GM23338 (cell line): ENCODE data around the gene ZNF112. TPM values are rescaled to one million over a fixed set of nuclear protein-coding genes. Genes with fewer than 3 reads are reported as not detected.

Experiments used
- ATAC-seq: fragments of 200-7000 bp; cut with Tn5 transposase; 3 replicates; pipeline ENCODE4 v1.9.1; 2020
- DNase-seq: peaks from one replicate; pipeline ENCODE4 v3.0.0-alpha.2; 2015; ENCODE audit warnings: low spot score
- H2AFZ ChIP-seq: fragments of 200-600 bp; sonication (generic); 2 replicates; pipeline ENCODE4 v1.8.0; 2016; ENCODE audit warnings: antibody characterized with exemption, mild to moderate bottlenecking, moderate library complexity
- H3F3A ChIP-seq: fragments of 200-600 bp; sonication (generic); replicated peaks from 2 replicates; pipeline ENCODE4 v1.8.0; 2017; ENCODE audit warnings: antibody characterized with exemption, mixed run types, low read depth
- H3K27ac ChIP-seq: fragments of 200-600 bp; sonication (generic); 2 replicates; pipeline ENCODE4 v1.6.1; 2016; ENCODE audit warnings: low read depth
- H3K27me3 ChIP-seq: fragments of 200-600 bp; sonication (generic); 2 replicates; pipeline ENCODE4 v1.8.0; 2016; ENCODE audit warnings: mild to moderate bottlenecking, mixed run types, moderate library complexity; ENCODE audit not compliant: insufficient read depth
- H3K36me3 ChIP-seq: fragments of 200-600 bp; sonication (generic); 2 replicates; pipeline ENCODE4 v1.8.0; 2016; ENCODE audit warnings: mild to moderate bottlenecking; ENCODE audit not compliant: insufficient read depth
- H3K4me1 ChIP-seq: fragments of 200-600 bp; sonication (generic); 2 replicates; pipeline ENCODE4 v1.8.0; 2016; ENCODE audit warnings: mild to moderate bottlenecking, moderate library complexity; ENCODE audit not compliant: insufficient read depth
- H3K4me2 ChIP-seq: fragments of 200-600 bp; sonication (generic); 2 replicates; pipeline ENCODE4 v1.7.1; 2017; ENCODE audit warnings: mixed run types
- H3K4me3 ChIP-seq: fragments of 200-600 bp; sonication (generic); 2 replicates; pipeline ENCODE4 v1.6.1; 2016; ENCODE audit warnings: mixed run types
- H3K79me2 ChIP-seq: fragments of 200-600 bp; sonication (generic); replicated peaks from 2 replicates; pipeline ENCODE4 v1.8.0; 2017; ENCODE audit warnings: mild to moderate bottlenecking; ENCODE audit not compliant: insufficient read depth
- H3K9me2 ChIP-seq: fragments of 200-600 bp; sonication (generic); 2 replicates; pipeline ENCODE4 v1.8.0; 2017; ENCODE audit not compliant: insufficient read depth
- H4K20me1 ChIP-seq: fragments of 200-600 bp; sonication (generic); replicated peaks from 2 replicates; pipeline ENCODE4 v1.8.0; 2017; ENCODE audit warnings: mild to moderate bottlenecking; ENCODE audit not compliant: insufficient read depth
- H3K27ac Mint-ChIP-seq: 2 replicates; pipeline ENCODE4 v1.8.0; 2020; ENCODE audit warnings: inconsistent platforms, mild to moderate bottlenecking, moderate library complexity, mixed read lengths
- H3K27me3 Mint-ChIP-seq: 3 replicates; pipeline ENCODE4 v1.8.0; 2022; ENCODE audit warnings: low read depth, mild to moderate bottlenecking, moderate library complexity, mixed read lengths, inconsistent platforms; ENCODE audit not compliant: insufficient read depth, poor library complexity
- H3K36me3 Mint-ChIP-seq: 3 replicates; pipeline ENCODE4 v1.8.0; 2021; ENCODE audit warnings: low read depth, mild to moderate bottlenecking, inconsistent platforms, moderate library complexity, mixed read lengths
- H3K4me1 Mint-ChIP-seq: 3 replicates; pipeline ENCODE4 v1.8.0; 2020; ENCODE audit warnings: mild to moderate bottlenecking, inconsistent platforms, mixed read lengths
- H3K4me3 Mint-ChIP-seq: 3 replicates; pipeline ENCODE4 v1.8.0; 2021; ENCODE audit warnings: moderate library complexity, mild to moderate bottlenecking, inconsistent platforms, mixed read lengths
- H3K9me3 Mint-ChIP-seq: 3 replicates; pipeline ENCODE4 v1.8.0; 2020; ENCODE audit warnings: moderate library complexity, mild to moderate bottlenecking, inconsistent platforms, mixed read lengths
- CREB1 ChIP-seq: fragments of 250-450 bp; sonication (Bioruptor Pico); IDR thresholded peaks from 2 replicates; pipeline ENCODE4 v1.5.0; 2020; ENCODE audit warnings: low read depth, mild to moderate bottlenecking, moderate library complexity
- EZH2phosphoT487 ChIP-seq: fragments of 200-600 bp; sonication (generic); IDR thresholded peaks from one replicate; pipeline ENCODE4 v1.8.1; 2018; ENCODE audit warnings: antibody characterized with exemption; ENCODE audit not compliant: unreplicated experiment
- JUNB ChIP-seq: IDR thresholded peaks from one replicate; pipeline ENCODE4 v1.6.1; 2016; ENCODE audit warnings: antibody characterized with exemption; ENCODE audit not compliant: unreplicated experiment
- NANOG ChIP-seq: IDR thresholded peaks from 2 replicates; pipeline ENCODE4 v1.6.1; 2016; ENCODE audit warnings: antibody characterized with exemption, borderline replicate concordance
- POLR2AphosphoS5 ChIP-seq: IDR thresholded peaks from 2 replicates; pipeline ENCODE4 v1.6.1; 2016; ENCODE audit warnings: antibody characterized with exemption, low read depth
- STAT1 ChIP-seq: IDR thresholded peaks from one replicate; pipeline ENCODE4 v1.6.1; 2016; ENCODE audit warnings: antibody characterized with exemption; ENCODE audit not compliant: unreplicated experiment
- polyA plus RNA-seq: library from polyadenylated mRNA; unstranded; fragments of >200 nt; fragmentation: Nextera tagmentation; extraction: Ambion mirVana; gene quantifications from 2 replicates; pipeline ENCODE4 v1.2.1, GENCODE V29; 2016
- total RNA-seq: library from RNA; depleted of rRNA; stranded (reverse); fragments of >200 nt; shearing (Covaris generic); gene quantifications from 2 replicates; pipeline ENCODE4 v1.2.3, GENCODE V29; 2014
- TF ChIP-seq, protein P1 (sequence below): fragments of 250-450 bp; sonication (Bioruptor Pico); IDR thresholded peaks from 2 replicates; pipeline ENCODE4 v1.5.0; 2020; ENCODE audit warnings: mild to moderate bottlenecking, moderate library complexity
- TF ChIP-seq, protein P2 (sequence below): IDR thresholded peaks from one replicate; pipeline ENCODE4 v1.6.1; 2018; ENCODE audit warnings: antibody characterized with exemption; ENCODE audit not compliant: unreplicated experiment

ZNF112 gene
- total and polyA plus RNA-seq, 2 experiments from 2014 or later = 3.0 to 4.2 TPM

- H3K4me3 Mint-ChIP-seq = no peak overlapping the region
- Histone ChIP-seq H3K27ac (no peak overlapping the region), H3F3A (no peaks in the 10 kb centered on the region), H3K4me3 (no peak overlapping the region), H3K27me3 (no peaks in the 10 kb centered on the region), H4K20me1 (no peaks in the 10 kb centered on the region), H3K79me2 (no peaks in the 10 kb centered on the region), H3K4me2 (no peak overlapping the region), H3K4me1 (no peaks in the 10 kb centered on the region), H3K36me3 (peaks cover 4% of the 10 kb centered on the region), H3K9me2 (no peaks in the 10 kb centered on the region; the same call in 1 of the 2 replicates), H2AFZ (no peak overlapping the region)
- H3K4me1 Mint-ChIP-seq = no peaks in the 10 kb centered on the region
- H3K27ac Mint-ChIP-seq = no peak overlapping the region
- DNase-seq (no peak), ATAC-seq (no peak)
- peaks cover 43% of the 10 kb centered on the region for H3K9me3 Mint-ChIP-seq
- TF ChIP-seq JUNB (no peak), NANOG (no peak), CREB1 (no peak), EZH2phosphoT487 (no peak), POLR2AphosphoS5 (no peak)
- TF ChIP-seq, protein P1, sequence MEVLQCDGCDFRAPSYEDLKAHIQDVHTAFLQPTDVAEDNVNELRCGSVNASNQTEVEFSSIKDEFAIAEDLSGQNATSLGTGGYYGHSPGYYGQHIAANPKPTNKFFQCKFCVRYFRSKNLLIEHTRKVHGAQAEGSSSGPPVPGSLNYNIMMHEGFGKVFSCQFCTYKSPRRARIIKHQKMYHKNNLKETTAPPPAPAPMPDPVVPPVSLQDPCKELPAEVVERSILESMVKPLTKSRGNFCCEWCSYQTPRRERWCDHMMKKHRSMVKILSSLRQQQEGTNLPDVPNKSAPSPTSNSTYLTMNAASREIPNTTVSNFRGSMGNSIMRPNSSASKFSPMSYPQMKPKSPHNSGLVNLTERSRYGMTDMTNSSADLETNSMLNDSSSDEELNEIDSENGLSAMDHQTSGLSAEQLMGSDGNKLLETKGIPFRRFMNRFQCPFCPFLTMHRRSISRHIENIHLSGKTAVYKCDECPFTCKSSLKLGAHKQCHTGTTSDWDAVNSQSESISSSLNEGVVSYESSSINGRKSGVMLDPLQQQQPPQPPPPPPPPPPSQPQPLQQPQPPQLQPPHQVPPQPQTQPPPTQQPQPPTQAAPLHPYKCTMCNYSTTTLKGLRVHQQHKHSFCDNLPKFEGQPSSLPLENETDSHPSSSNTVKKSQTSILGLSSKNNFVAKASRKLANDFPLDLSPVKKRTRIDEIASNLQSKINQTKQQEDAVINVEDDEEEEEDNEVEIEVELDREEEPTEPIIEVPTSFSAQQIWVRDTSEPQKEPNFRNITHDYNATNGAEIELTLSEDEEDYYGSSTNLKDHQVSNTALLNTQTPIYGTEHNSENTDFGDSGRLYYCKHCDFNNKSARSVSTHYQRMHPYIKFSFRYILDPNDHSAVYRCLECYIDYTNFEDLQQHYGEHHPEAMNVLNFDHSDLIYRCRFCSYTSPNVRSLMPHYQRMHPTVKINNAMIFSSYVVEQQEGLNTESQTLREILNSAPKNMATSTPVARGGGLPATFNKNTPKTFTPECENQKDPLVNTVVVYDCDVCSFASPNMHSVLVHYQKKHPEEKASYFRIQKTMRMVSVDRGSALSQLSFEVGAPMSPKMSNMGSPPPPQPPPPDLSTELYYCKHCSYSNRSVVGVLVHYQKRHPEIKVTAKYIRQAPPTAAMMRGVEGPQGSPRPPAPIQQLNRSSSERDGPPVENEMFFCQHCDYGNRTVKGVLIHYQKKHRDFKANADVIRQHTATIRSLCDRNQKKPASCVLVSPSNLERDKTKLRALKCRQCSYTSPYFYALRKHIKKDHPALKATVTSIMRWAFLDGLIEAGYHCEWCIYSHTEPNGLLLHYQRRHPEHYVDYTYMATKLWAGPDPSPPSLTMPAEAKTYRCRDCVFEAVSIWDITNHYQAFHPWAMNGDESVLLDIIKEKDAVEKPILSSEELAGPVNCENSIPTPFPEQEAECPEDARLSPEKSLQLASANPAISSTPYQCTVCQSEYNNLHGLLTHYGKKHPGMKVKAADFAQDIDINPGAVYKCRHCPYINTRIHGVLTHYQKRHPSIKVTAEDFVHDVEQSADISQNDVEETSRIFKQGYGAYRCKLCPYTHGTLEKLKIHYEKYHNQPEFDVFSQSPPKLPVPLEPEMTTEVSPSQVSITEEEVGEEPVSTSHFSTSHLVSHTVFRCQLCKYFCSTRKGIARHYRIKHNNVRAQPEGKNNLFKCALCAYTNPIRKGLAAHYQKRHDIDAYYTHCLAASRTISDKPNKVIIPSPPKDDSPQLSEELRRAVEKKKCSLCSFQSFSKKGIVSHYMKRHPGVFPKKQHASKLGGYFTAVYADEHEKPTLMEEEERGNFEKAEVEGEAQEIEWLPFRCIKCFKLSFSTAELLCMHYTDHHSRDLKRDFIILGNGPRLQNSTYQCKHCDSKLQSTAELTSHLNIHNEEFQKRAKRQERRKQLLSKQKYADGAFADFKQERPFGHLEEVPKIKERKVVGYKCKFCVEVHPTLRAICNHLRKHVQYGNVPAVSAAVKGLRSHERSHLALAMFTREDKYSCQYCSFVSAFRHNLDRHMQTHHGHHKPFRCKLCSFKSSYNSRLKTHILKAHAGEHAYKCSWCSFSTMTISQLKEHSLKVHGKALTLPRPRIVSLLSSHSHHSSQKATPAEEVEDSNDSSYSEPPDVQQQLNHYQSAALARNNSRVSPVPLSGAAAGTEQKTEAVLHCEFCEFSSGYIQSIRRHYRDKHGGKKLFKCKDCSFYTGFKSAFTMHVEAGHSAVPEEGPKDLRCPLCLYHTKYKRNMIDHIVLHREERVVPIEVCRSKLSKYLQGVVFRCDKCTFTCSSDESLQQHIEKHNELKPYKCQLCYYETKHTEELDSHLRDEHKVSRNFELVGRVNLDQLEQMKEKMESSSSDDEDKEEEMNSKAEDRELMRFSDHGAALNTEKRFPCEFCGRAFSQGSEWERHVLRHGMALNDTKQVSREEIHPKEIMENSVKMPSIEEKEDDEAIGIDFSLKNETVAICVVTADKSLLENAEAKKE (CRISPR knock-in tag) = no peak
- peaks cover 44% of the 10 kb centered on the region for H3K36me3 Mint-ChIP-seq
- peaks cover 2% of the 10 kb centered on the region for H3K27me3 Mint-ChIP-seq
Observed at GRCh38 chr19:44278181-44278690, 78.2 kb downstream of the ZNF112 start.

DNA sequence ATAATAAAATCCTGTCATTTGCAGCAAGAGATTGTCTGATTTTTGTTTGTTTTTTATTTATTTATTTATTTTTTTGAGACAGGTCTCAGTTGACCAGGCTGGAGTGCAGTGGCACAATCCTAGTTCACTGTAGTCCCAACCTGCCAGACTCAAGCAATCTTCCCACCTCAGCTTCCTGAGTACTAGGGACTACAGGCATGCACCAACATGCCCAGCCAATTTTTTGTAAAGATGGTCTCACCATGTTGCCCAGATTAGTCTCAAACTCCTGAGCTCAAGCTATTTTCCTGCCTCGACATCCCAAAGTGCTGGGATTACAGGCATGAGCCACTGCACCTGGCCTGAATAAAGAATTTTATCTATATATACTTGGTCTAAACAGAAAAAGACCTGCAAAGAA, 79.1 kb downstream of the ZNF112 start:
- no peak for ATAC-seq
- Mint-ChIP-seq H3K36me3 (peaks cover 52% of the 10 kb centered on the region), H3K4me1 (no peaks in the 10 kb centered on the region)

More for the DNA sequence above, 79.1 kb downstream of the ZNF112 start:
- Histone ChIP-seq H3K4me2 (no peak overlapping the region), H3F3A (no peaks in the 10 kb centered on the region), H3K36me3 (peaks cover 4% of the 10 kb centered on the region), H3K27ac (no peak overlapping the region), H4K20me1 (no peaks in the 10 kb centered on the region), H3K79me2 (no peaks in the 10 kb centered on the region), H3K4me3 (no peak overlapping the region), H3K9me2 (no peaks in the 10 kb centered on the region; the same call in 1 of the 2 replicates), H2AFZ (no peak overlapping the region), H3K27me3 (no peaks in the 10 kb centered on the region), H3K4me1 (no peaks in the 10 kb centered on the region)
- TF ChIP-seq STAT1 = no peak
- TF ChIP-seq, protein P2, sequence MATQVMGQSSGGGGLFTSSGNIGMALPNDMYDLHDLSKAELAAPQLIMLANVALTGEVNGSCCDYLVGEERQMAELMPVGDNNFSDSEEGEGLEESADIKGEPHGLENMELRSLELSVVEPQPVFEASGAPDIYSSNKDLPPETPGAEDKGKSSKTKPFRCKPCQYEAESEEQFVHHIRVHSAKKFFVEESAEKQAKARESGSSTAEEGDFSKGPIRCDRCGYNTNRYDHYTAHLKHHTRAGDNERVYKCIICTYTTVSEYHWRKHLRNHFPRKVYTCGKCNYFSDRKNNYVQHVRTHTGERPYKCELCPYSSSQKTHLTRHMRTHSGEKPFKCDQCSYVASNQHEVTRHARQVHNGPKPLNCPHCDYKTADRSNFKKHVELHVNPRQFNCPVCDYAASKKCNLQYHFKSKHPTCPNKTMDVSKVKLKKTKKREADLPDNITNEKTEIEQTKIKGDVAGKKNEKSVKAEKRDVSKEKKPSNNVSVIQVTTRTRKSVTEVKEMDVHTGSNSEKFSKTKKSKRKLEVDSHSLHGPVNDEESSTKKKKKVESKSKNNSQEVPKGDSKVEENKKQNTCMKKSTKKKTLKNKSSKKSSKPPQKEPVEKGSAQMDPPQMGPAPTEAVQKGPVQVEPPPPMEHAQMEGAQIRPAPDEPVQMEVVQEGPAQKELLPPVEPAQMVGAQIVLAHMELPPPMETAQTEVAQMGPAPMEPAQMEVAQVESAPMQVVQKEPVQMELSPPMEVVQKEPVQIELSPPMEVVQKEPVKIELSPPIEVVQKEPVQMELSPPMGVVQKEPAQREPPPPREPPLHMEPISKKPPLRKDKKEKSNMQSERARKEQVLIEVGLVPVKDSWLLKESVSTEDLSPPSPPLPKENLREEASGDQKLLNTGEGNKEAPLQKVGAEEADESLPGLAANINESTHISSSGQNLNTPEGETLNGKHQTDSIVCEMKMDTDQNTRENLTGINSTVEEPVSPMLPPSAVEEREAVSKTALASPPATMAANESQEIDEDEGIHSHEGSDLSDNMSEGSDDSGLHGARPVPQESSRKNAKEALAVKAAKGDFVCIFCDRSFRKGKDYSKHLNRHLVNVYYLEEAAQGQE = no peak
- peaks cover 52% of the 10 kb centered on the region for H3K9me3 Mint-ChIP-seq
- DNase-seq = no peak
- H3K27ac Mint-ChIP-seq = no peak overlapping the region
- H3K4me3 Mint-ChIP-seq = no peak overlapping the region
- peaks cover 2% of the 10 kb centered on the region for H3K27me3 Mint-ChIP-seq
